GM12891 (cell line): ENCODE data around the gene RPS24.

Experiments
- POLR2AphosphoS5 ChIP-seq: IDR thresholded peaks from 2 replicates; pipeline ENCODE4 v1.6.1; 2011; ENCODE audit warnings: low read depth, low read length, control low read depth
- TAF1 ChIP-seq: IDR thresholded peaks from 2 replicates; pipeline ENCODE4 v1.6.1; 2011; ENCODE audit warnings: low read depth, low read length, control low read depth

GRCh38 chr10:78045237-78045636, 11.6 kb downstream of the RPS24 start:
- TF ChIP-seq POLR2AphosphoS5 (no peak), TAF1 (no peak)
